ENCODE measurements around the gene C1orf226. TPM values are rescaled to one million over a fixed set of nuclear protein-coding genes. Genes with fewer than 3 reads are reported as not detected.

C1orf226 gene
- total and polyA plus RNA-seq, 11 donors: 1.6 to 10.8 (median 5.9) TPM

DNA sequence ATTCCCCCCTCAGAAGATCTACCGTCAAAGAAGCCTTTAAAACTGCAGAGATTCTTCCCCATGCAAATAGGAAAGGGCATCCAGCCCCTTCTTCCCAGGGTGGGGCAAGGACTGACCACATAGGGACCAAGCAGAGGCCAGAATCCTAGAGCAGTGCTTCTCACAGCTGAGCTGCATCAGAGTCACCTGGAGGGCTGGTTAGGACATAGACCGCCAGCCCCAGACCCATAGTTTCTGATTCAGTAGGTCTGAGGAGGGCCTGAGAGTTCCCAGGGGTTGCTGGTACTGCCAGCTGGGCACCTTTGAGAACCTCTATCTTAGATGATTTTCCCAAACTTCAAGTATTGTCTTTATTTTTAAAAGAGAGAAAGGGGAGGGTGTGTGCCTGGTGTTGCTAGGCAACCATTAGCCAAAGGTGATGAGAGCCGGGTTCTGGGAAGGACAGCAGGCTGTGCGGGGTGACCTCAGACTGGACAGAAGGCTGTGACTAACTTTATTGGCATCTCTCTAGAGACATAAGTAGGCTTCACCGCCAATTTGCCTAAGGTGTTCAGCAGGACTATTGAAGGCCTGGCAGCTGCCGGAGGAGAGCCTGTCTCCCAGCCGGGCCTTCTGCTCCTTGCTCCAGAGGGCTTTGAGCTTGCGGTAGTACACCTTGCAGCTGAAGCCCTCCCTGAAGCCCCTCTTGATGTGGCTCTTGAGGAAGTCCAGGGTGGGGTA is 7.8 kb upstream of the C1orf226 start:
- WGBS, 4 donors: 91 to 93% (median 92%) methylated on average over 8 of the region's 8 CpGs
- H3K9me3 ChIP-seq: no peaks in the 10 kb centered on the region
- ATAC-seq (no peak), DNase-seq (no peak)
- H3K4me1 ChIP-seq: peaks cover 0 to 6% (median 0%) of the 10 kb centered on the region in 12 donors
- no peak overlapping the region for H3K27ac ChIP-seq
- no peaks in the 10 kb centered on the region for H3K36me3 ChIP-seq
- no peaks in the 10 kb centered on the region for H3K27me3 ChIP-seq
- no peak overlapping the region for H3K4me3 ChIP-seq
- TF ChIP-seq POLR2A (IDR thresholded peaks at IDR 0.05): no peak
- TF ChIP-seq, protein P1, sequence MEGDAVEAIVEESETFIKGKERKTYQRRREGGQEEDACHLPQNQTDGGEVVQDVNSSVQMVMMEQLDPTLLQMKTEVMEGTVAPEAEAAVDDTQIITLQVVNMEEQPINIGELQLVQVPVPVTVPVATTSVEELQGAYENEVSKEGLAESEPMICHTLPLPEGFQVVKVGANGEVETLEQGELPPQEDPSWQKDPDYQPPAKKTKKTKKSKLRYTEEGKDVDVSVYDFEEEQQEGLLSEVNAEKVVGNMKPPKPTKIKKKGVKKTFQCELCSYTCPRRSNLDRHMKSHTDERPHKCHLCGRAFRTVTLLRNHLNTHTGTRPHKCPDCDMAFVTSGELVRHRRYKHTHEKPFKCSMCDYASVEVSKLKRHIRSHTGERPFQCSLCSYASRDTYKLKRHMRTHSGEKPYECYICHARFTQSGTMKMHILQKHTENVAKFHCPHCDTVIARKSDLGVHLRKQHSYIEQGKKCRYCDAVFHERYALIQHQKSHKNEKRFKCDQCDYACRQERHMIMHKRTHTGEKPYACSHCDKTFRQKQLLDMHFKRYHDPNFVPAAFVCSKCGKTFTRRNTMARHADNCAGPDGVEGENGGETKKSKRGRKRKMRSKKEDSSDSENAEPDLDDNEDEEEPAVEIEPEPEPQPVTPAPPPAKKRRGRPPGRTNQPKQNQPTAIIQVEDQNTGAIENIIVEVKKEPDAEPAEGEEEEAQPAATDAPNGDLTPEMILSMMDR (IDR thresholded peaks at IDR 0.05): no peak
- intact Hi-C loops (cut with DNase I): no loop called here

- TF ChIP-seq, protein P1 (IDR thresholded peaks at IDR 0.05): no peak
- TF ChIP-seq POLR2A (IDR thresholded peaks at IDR 0.05): no peak
- Histone ChIP-seq H3K4me3 (no peak overlapping the region), H3K27ac (no peak overlapping the region), H3K36me3 (no peaks in the 10 kb centered on the region), H3K27me3 (no peaks in the 10 kb centered on the region), H3K4me1 (peaks cover 0 to 6% (median 0%) of the 10 kb centered on the region in 12 donors), H3K9me3 (no peaks in the 10 kb centered on the region)
- ATAC-seq (no peak), DNase-seq (no peak)
- intact Hi-C loops (cut with DNase I): no loop called here
- WGBS, 4 donors: 82 to 89% (median 85%) methylated on average over 9 of the region's 9 CpGs
These were observed 7.1 kb upstream of the C1orf226 start for GRCh38 chr1:162374406-162374805.

DNA sequence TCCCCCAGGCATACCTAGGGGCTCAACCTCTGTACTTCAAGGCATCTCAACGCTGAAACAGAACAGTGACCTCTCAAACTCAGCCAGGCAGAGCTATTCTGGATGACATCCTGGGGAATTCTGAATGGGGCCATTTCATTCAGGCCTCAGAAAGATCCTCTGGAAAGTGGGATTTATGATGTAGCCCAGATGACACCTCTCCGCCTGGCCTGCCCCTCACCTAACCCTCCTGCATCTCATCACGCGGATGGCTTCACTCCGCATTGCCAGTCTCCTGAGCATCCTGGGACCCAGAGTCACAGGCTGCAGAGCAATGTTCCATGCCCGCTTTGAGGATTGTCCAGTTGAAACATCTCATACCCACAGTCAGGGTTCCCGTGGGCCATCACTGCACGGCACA is 6.1 kb upstream of the C1orf226 start:
- DNase-seq (no peak), ATAC-seq (no peak)
- intact Hi-C loops (cut with DNase I): no loop called here
- Histone ChIP-seq H3K9me3 (no peaks in the 10 kb centered on the region), H3K27ac (no peak overlapping the region), H3K27me3 (no peaks in the 10 kb centered on the region), H3K4me3 (no peak overlapping the region), H3K36me3 (no peaks in the 10 kb centered on the region), H3K4me1 (peaks cover 0 to 6% (median 0%) of the 10 kb centered on the region in 12 donors)
- TF ChIP-seq, protein P1 (IDR thresholded peaks at IDR 0.05): no peak
- TF ChIP-seq POLR2A (IDR thresholded peaks at IDR 0.05): no peak
- WGBS, 4 donors: 82 to 96% (median 87%) methylated on average over 5 to 8 of the region's 8 CpGs

GRCh38 chr1:162376691-162377090 is 4.8 kb upstream of the C1orf226 start, which contains the start of gene SPATA46:
Gene SPATA46 (minus strand): TSS chr1:162376854. CDS start chr1:162376790, 64 bp downstream.
- Histone ChIP-seq H3K4me3 (no peak within 1 kb of the TSS), H3K27me3 (no peaks in the 10 kb centered on the region), H3K36me3 (no peaks in the 10 kb centered on the region), H3K4me1 (peaks cover 0 to 6% (median 0%) of the 10 kb centered on the region in 12 donors), H3K9me3 (no peaks in the 10 kb centered on the region), H3K27ac (no peak within 1 kb of the TSS)
- no peak for ATAC-seq
- DNase-seq: no peak
- no peak for TF ChIP-seq POLR2A (IDR thresholded peaks at IDR 0.05)
- TF ChIP-seq, protein P1 (IDR thresholded peaks at IDR 0.05): no peak
- 94 to 95% (median 95%) methylated on average over 5 of the region's 5 CpGs for WGBS, 4 donors
- intact Hi-C loops (cut with DNase I): no loop called here

Data from heart left ventricle (tissue), 16 donors.